CD4-positive, alpha-beta T cell treated with Interleukin-4 for 4 hours (primary cell): Measurements from ENCODE around the gene SPATS2.
"Not testable (repeated sequence)": the region's sequence is repeated elsewhere in the genome, so short reads cannot be mapped to it uniquely, and the experiment has no call there.

Source experiments
- DNase-seq: peaks from one replicate; pipeline ENCODE4 v3.0.0-alpha.2; 2020

SPATS2 gene

DNA sequence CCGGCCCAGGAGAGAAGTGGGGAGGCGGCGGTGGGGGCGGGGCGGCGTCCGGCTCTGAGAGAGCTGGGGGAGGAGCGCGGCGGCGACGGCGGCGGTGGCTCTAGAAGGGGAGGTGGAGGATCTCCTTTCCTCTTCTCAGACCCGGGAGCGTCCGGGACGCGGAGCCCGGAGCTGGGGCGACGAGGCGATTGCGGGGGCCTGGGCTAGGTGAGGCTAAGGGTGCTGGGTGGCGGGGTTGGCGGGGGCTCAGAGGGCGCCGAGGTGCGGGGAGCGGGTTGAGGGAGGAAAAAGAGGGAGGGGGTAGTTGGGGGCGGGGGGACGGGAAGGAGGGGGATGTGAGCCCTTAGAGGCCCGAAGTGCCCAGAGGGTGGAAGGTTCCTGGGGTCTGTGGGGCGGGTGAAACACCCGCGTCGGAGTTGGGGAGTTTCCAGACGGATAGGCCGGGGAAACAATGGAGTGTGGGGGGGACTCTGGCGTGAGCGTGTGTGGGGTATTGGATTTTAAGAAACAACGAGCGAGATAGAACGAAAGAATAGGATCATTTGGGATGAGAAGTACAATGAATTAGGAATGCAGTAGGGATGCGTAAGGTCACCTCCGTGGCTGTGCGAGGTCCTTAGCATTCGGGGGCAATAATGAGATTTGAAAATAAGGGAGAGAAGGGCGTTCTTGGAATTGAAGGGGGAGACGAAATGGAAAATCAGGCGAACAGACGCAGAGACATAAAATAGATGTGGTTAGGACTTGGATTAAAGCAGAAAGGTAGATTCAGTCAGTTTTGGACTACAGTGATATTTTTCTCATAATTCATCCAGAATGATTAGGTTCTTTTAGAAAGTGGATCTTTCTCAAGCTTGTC lies at the start of gene SPATS2:
TSS of gene SPATS2 (plus strand) at position 82 of the 859 bp plus-strand sequence. CDS start 93,551 bp downstream, outside the sequence.
- no peak for DNase-seq

DNA sequence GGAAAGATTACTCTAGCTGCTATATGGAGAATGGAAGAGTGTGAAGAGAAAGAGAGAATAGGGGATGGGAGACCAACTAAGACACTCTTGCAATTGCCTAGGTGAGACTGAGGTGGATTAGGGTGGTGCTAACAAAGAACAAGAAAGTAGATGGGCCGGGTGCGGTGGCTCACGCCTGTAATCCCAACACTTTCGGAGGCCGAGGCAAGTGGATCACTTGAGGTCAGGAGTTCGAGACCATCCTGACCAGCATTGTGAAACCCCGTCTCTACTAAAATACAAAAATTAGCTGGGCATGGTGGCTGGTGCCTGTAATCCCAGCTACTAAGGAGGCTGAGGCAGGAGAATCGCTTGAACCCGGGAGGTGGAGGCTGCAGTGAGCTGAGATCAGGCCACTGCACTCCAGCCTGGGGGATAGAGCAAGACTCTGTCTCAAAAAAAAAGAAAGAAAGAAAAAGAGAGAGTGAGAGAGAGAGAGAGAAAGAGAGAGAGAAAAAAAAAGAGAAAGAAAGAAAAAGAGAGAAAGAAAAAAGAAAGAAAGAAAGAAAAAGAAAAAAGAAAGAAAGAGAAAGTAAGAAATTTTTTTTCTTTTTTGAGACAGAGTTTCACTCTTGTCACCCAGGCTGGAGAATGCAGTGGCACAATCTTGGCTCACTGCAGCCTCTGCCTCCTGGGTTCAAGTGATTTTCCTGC lies 46.7 kb upstream of the SPATS2 start:
- not testable (repeated sequence) for DNase-seq

GRCh38 chr12:49322367-49322707 lies 44.9 kb upstream of the SPATS2 start:
- no peak for DNase-seq

DNA sequence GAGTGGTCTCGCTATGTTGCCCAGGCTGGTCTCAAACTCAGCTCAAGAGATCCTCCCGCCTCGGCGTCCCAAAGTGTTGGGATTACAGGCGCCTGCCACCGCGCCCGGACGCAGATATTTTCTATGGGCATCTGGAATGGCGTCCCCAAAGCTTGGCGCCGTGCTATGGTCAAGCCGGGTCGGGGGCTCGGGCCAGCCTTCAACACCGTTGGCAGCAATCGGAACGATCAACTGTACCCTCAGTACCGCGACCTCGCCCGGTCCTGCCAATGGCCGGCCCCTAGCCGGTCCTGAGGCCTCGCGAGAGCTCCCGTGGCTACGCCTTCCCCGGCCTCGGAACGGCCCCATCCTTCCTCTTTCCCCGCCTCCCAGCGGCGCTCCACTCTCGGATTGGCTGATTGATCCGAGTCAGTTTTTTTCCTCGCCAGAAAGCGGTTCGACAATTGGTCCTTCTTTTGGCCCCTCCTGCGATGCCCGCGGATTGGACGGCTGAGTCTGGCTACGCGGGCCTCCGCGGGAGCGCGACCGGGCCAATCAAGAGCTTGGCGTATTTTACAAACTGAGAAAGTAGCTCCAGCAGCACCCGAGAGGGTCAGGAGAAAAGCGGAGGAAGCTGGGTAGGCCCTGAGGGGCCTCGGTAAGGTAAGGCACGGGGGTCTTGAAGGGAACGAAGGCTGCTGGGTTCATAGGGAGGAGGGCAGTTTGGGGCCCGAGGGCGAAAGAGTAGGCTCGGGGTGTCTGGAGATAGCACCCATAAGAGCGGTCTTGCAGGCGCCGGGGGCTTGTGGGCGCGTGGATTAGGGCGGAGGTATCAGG lies 44.3 kb upstream of the SPATS2 start, which contains the start of gene TROAP:
TSS of gene TROAP (plus strand) at position 548 of the 816 bp plus-strand sequence. CDS start 354 bp downstream, outside the sequence.
- peak; percentile 98 for DNase-seq

GRCh38 chr12:49323524-49324097 lies 43.7 kb upstream of the SPATS2 start:
- DNase-seq = no peak

GRCh38 chr12:49325606-49326005 lies 41.7 kb upstream of the SPATS2 start:
- no peak for DNase-seq

- DNase-seq = no peak
Measured at GRCh38 chr12:49327368-49327767, 39.9 kb upstream of the SPATS2 start.

DNA sequence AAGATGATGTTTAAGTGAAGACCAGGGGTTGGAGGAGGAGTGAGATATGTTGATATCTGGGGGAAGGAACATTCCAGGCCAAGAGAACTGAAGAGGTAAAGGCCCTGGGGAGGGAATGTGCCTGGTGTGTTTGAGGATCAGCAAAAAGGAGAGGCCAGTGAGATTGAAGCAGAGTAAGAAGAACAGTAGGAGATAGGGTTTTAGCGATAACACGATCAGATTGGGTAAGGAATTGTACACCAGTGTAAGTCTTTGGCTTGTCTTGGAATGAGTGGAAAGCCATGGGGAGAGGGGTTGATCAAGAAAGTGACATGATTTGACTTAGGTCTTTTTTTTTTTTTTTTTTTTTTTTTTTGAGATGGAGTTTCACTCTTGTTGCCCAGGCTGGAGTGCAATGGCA lies 39.4 kb upstream of the SPATS2 start:
- no peak for DNase-seq

DNA sequence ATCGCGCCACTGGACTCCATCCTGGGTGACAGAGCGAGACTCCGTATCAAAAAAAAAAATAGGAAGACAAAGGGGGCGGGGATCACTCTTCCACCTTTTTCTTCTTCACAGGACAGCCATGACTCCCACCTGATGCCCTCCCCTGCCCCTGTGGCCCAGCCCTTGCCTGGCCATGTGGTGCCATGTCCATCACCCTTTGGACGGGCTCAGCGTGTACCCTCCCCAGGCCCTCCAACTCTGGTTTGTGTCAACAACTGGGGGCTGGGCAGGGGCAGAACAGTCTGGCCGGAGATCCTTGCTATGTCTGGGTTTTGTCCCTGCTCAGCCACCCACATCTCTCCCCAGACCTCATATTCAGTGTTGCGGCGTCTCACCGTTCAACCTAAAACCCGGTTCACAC lies 38.4 kb upstream of the SPATS2 start:
- no peak for DNase-seq

GRCh38 chr12:49330032-49330619 lies 37.1 kb upstream of the SPATS2 start:
- no peak for DNase-seq

DNA sequence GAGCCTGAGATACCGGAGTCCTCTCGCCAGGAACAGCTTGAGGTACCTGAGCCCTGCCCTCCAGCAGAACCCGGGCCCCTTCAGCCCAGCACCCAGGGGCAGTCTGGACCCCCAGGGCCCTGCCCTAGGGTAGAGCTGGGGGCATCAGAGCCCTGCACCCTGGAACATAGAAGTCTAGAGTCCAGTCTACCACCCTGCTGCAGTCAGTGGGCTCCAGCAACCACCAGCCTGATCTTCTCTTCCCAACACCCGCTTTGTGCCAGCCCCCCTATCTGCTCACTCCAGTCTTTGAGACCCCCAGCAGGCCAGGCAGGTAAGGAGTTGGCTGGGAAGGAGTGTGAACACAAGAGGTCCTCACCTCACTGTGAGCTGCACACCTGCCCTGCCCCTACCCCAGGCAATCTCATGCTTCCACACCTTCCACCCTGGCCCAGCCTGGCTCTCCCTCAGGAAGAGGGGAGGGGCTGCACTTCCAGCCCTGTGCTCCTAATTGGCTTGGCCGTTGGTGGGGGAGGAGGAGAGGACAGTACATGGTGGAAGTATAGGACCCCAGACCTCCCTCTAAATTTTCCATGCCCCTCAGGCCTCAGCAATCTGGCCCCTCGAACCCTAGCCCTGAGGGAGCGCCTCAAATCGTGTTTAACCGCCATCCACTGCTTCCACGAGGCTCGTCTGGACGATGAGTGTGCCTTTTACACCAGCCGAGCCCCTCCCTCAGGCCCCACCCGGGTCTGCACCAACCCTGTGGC lies 36.5 kb upstream of the SPATS2 start:
- no peak for DNase-seq

- no peak for DNase-seq
Measured at GRCh38 chr12:49331380-49332222, 35.7 kb upstream of the SPATS2 start.

GRCh38 chr12:49332441-49332861 lies 34.8 kb upstream of the SPATS2 start:
- no peak for DNase-seq

DNA sequence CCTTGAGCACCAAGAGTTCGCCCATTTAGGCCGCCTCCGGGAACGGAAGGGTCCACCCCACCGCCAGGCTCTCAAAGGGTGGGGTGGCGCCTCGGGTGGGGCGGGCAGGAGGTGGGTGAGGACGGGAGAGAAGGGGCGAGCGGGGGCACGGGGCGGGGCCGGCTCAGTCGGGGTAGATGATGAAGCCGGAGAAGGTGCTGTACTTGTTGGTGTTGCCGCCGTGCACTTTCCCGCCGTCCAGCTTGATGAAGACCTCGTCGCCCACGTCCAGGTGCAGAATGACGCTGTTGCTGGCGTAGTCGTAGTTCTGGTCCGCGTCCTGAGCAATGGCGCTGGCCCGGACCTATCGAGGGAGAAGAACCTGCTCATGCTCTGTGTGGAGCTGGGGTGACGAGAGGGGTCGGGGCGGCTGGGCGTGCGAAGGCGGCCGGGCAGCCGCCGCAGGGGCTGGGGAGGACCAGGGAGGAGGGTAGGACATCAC lies 34.3 kb upstream of the SPATS2 start:
- no peak for DNase-seq

DNA sequence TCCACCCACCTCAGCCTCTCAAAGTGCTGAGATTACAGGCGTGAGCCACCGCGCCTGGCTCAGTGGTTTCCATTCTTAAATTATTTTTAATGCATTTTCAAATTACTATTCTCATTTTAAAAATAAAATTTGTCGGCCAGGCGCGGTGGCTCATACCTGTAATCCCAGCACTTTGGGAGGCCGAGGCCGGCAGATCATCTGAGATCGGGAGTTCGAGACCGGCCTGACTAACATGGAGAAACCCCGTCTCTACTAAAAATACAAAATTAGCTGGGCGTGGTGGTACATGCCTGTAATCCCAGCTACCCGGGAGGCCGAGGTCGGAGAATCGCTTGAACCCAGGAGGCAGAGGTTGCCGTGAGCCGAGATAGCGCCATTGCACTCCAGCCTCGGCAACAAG lies 33.5 kb upstream of the SPATS2 start:
- DNase-seq = not testable (repeated sequence)

GRCh38 chr12:49334226-49334625 lies 33.0 kb upstream of the SPATS2 start:
- no peak for DNase-seq

DNA sequence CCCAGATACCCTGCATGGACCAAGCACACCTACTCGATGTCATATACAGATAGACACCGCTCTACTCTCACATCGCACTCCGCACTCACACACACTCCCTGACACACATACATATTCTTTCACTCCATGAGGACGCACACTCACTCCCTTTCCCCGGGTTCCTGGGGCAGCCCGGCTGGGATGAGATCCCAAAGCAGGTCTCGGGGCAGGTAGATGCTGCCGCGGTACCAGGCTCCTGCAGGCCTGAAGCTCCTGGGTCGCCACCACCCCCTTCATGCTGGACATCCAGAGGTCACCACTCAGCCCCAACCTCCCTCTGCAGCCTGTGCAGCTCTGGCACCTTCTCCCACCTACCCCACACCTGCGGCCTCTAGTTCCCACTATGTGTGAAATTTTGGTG lies 32.6 kb upstream of the SPATS2 start:
- DNase-seq = no peak

- DNase-seq = no peak
Measured at GRCh38 chr12:49335118-49335954, 31.9 kb upstream of the SPATS2 start.

GRCh38 chr12:49335955-49336644 lies 31.2 kb upstream of the SPATS2 start:
- no peak for DNase-seq
